ENCODE data around the gene SBSN. TPM values are rescaled to one million over a fixed set of nuclear protein-coding genes. Genes with fewer than 3 reads are reported as not detected.

Gene SBSN
- total RNA-seq, 4 donors from 2014 or later, result not detected

- peaks cover 0 to 19% (median 13%) of the 10 kb centered on the region in 4 donors for H3K4me1 ChIP-seq
- no peaks in the 10 kb centered on the region for H3K36me3 ChIP-seq
- no peak for TF ChIP-seq CTCF (IDR thresholded peaks at IDR 0.05)
- no peak for TF ChIP-seq EP300 (IDR thresholded peaks at IDR 0.05)
- TF ChIP-seq POLR2AphosphoS5 (IDR thresholded peaks at IDR 0.05), result no peak
- no peak for TF ChIP-seq POLR2A (IDR thresholded peaks at IDR 0.05; ENCODE audit: low read depth)
- DNase-seq (ENCODE audit: extremely low spot score), result no peak
- no peak overlapping the region for H3K4me3 ChIP-seq
- WGBS, result 26% methylated on average over 16 of the region's 20 CpGs
- H3K9me3 ChIP-seq, result no peaks in the 10 kb centered on the region
- no peak overlapping the region for H3K27ac ChIP-seq (replicated peaks in 1 of 4)
- intact Hi-C loops (cut with DNase I), result no loop called here
- peaks cover 0 to 53% (median 14%) of the 10 kb centered on the region in 4 donors for H3K27me3 ChIP-seq
Measured at GRCh38 chr19:35514282-35514809, 13.8 kb downstream of the SBSN start.

GRCh38 chr19:35513628-35514281, 14.4 kb downstream of the SBSN start, which contains the start of gene DMKN:
Gene DMKN, minus strand, starts transcription at chr19:35513649. Its CDS starts 174 bp downstream, at chr19:35513475.
- DNase-seq (ENCODE audit: extremely low spot score), result no peak
- no peaks in the 10 kb centered on the region for H3K9me3 ChIP-seq
- TF ChIP-seq CTCF (IDR thresholded peaks at IDR 0.05) (no peak), POLR2A (IDR thresholded peaks at IDR 0.05; ENCODE audit: low read depth) (no peak), EP300 (IDR thresholded peaks at IDR 0.05) (no peak), POLR2AphosphoS5 (IDR thresholded peaks at IDR 0.05) (no peak)
- H3K4me1 ChIP-seq, result peaks cover 0 to 22% (median 14%) of the 10 kb centered on the region in 4 donors
- H3K27ac ChIP-seq (replicated peaks in 1 of 4), result no peak within 1 kb of the TSS
- 24% methylated on average over 11 of the region's 15 CpGs for WGBS
- H3K4me3 ChIP-seq, result no peak within 1 kb of the TSS
- intact Hi-C loops (cut with DNase I), result no loop called here
- H3K36me3 ChIP-seq, result no peaks in the 10 kb centered on the region
- H3K27me3 ChIP-seq, result peaks cover 0 to 59% (median 14%) of the 10 kb centered on the region in 4 donors

GRCh38 chr19:35512831-35513627, 15.1 kb downstream of the SBSN start:
- TF ChIP-seq POLR2AphosphoS5 (IDR thresholded peaks at IDR 0.05) (no peak), CTCF (IDR thresholded peaks at IDR 0.05) (no peak), POLR2A (IDR thresholded peaks at IDR 0.05; ENCODE audit: low read depth) (no peak), EP300 (IDR thresholded peaks at IDR 0.05) (no peak)
- no peaks in the 10 kb centered on the region for H3K36me3 ChIP-seq
- peaks cover 0 to 22% (median 14%) of the 10 kb centered on the region in 4 donors for H3K4me1 ChIP-seq
- DNase-seq (ENCODE audit: extremely low spot score), result no peak
- no peaks in the 10 kb centered on the region for H3K9me3 ChIP-seq
- intact Hi-C loops (cut with DNase I), result no loop called here
- no peak overlapping the region for H3K27ac ChIP-seq (replicated peaks in 1 of 4)
- H3K4me3 ChIP-seq, result no peak overlapping the region
- H3K27me3 ChIP-seq, result peaks cover 0 to 64% (median 14%) of the 10 kb centered on the region in 4 donors
- 66% methylated on average over 6 of the region's 15 CpGs for WGBS

- TF ChIP-seq CTCF (IDR thresholded peaks at IDR 0.05) (no peak), POLR2A (IDR thresholded peaks at IDR 0.05; ENCODE audit: low read depth) (no peak), POLR2AphosphoS5 (IDR thresholded peaks at IDR 0.05) (no peak), EP300 (IDR thresholded peaks at IDR 0.05) (no peak)
- Histone ChIP-seq H3K9me3 (no peaks in the 10 kb centered on the region), H3K4me1 (peaks cover 0 to 22% (median 14%) of the 10 kb centered on the region in 4 donors), H3K27me3 (peaks cover 0 to 76% (median 14%) of the 10 kb centered on the region in 4 donors), H3K27ac (replicated peaks in 1 of 4) (no peak overlapping the region), H3K36me3 (no peaks in the 10 kb centered on the region), H3K4me3 (no peak overlapping the region)
- DNase-seq (ENCODE audit: extremely low spot score), result no peak
- intact Hi-C loops (cut with DNase I), result no loop called here
- WGBS, result 79% methylated on average over 6 of the region's 7 CpGs
Measured at GRCh38 chr19:35511337-35511736, 16.8 kb downstream of the SBSN start.
